ENCODE measurements around the gene LBHD2. TPM values are rescaled to one million over a fixed set of nuclear protein-coding genes. Genes with fewer than 3 reads are reported as not detected.

LBHD2 gene
- total RNA-seq, 1 donor from 2014 or later: not detected

DNA sequence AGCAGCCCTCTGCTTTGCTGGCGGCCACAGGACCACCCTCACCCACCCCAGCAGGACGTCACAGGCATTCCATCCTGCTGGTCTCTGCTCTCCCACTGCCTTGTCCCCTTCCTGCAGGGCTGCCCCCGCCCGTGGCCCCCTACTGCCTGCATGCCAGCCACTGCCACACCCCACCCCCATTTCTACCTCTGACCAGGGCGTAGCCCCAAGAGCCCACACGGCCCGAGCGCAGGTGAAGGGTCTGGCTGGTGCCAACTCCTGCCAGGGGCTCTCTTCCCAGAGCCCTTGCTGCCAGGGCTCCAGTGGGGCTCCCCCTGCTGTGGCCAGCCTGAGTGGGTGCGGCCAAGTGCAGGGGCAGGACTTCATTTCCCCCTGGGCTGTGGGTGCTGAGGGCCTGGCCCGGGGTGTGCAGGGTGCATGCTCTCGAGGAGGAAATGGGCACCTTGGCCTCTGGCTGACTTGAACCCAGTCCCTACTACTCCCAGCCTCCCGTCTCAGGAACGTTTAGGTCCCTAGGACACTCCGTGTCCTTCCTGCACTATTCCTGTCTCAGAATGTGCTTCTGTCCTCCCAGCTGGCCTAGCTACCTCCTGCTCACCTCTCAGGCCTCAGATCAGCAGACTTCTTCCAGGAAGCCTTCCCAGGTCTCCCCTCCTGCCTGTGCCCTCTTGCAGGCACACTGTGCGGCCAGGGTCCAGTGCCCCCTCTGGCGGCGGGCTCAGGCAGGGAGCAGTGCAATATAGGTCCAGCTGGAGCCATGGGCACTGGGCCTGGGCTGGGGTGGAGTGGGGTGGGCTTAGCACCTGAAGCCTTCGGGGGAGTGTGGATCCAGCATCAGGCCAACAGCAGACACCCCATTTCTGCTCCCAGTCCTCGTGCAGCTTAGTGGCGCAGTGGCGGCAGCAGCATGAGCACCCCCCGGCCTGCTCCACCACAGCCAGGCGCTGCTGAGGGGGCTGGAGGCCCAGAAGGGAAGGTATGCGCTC is 1.4 kb downstream of the LBHD2 start:
- no peak overlapping the region for H3K27ac ChIP-seq
- TF ChIP-seq CTCF (IDR thresholded peaks at IDR 0.05): no peak
- H3K9me3 ChIP-seq: no peaks in the 10 kb centered on the region
- intact Hi-C loops (cut with DNase I): loop anchor here (10.0 kb wide), 1 partner anchor 199 kb away; no protein-coding TSS in a partner anchor
- ATAC-seq (no peak), DNase-seq (no peak)
- no peaks in the 10 kb centered on the region for H3K36me3 ChIP-seq
- peaks cover 28% of the 10 kb centered on the region for H3K27me3 ChIP-seq
- H3K4me1 ChIP-seq: no peaks in the 10 kb centered on the region
- no peak overlapping the region for H3K4me3 ChIP-seq

GRCh38 chr14:103086771-103087342 is 2.8 kb downstream of the LBHD2 start:
- H3K27me3 ChIP-seq: peaks cover 28% of the 10 kb centered on the region
- no peak overlapping the region for H3K27ac ChIP-seq
- H3K36me3 ChIP-seq: no peaks in the 10 kb centered on the region
- no peak for ATAC-seq
- no peak for TF ChIP-seq CTCF (IDR thresholded peaks at IDR 0.05)
- DNase-seq: no peak
- intact Hi-C loops (cut with DNase I): loop anchor here (10.0 kb wide), 1 partner anchor 198 kb away; no protein-coding TSS in a partner anchor
- H3K4me3 ChIP-seq: no peak overlapping the region
- H3K9me3 ChIP-seq: no peaks in the 10 kb centered on the region
- peaks cover 4% of the 10 kb centered on the region for H3K4me1 ChIP-seq

DNA sequence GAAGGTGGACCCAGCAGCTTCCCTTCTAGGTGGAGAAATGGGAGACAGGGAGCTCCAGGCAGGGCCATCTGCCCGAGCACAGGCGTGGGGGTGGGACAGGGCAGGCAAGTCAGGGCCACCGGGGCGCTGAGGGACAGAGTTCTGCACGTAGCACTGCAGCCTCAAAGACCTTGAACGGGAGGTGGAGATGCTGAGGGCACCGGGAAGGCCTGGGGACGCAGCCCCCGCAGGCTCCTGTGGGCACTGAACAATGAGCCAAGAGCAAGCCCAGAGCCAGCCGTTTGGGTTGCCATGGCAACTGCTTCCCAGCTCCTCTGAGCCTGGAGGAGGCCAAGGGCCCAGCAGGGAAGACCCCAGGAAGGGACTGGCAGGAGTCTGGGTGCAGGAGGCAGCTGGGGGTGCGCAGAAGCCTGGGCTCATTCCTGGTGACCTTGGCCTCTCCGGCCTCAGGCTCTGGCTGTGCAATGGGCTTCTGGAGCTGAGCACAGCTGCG is 3.4 kb downstream of the LBHD2 start:
- intact Hi-C loops (cut with DNase I): loop anchor here (10.0 kb wide), 1 partner anchor 197 kb away; no protein-coding TSS in a partner anchor
- Histone ChIP-seq H3K9me3 (no peaks in the 10 kb centered on the region), H3K27me3 (peaks cover 28% of the 10 kb centered on the region), H3K27ac (no peak overlapping the region), H3K36me3 (no peaks in the 10 kb centered on the region), H3K4me1 (peaks cover 4% of the 10 kb centered on the region), H3K4me3 (no peak overlapping the region)
- ATAC-seq (no peak), DNase-seq (no peak)
- no peak for TF ChIP-seq CTCF (IDR thresholded peaks at IDR 0.05)

DNA sequence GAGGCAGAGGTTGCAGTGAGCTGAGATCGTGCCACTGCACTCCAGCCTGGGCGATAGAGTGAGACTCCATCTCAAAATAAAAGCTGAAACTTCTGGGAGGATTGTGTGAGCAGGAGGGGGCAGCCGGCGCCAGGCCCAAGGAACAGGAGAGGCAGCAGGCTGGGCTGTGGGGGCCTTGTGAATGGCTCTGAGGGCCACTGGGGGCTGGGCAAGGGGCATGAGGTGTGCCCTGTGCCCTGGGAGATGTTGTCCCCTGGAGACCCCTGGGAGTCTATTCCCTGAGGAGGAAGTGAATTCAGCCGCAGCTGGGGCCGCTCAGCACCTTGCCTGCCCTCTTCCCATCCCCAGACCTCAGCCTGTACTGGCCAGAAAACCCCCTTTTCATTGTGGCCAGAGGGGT is 4.9 kb downstream of the LBHD2 start:
- H3K4me3 ChIP-seq: no peak overlapping the region
- DNase-seq (no peak), ATAC-seq (no peak)
- no peak for TF ChIP-seq CTCF (IDR thresholded peaks at IDR 0.05)
- peaks cover 4% of the 10 kb centered on the region for H3K4me1 ChIP-seq
- H3K27me3 ChIP-seq: peaks cover 26% of the 10 kb centered on the region
- intact Hi-C loops (cut with DNase I): loop anchor here (10.0 kb wide), 1 partner anchor 196 kb away; no protein-coding TSS in a partner anchor
- no peak overlapping the region for H3K27ac ChIP-seq
- H3K9me3 ChIP-seq: no peaks in the 10 kb centered on the region
- no peaks in the 10 kb centered on the region for H3K36me3 ChIP-seq

DNA sequence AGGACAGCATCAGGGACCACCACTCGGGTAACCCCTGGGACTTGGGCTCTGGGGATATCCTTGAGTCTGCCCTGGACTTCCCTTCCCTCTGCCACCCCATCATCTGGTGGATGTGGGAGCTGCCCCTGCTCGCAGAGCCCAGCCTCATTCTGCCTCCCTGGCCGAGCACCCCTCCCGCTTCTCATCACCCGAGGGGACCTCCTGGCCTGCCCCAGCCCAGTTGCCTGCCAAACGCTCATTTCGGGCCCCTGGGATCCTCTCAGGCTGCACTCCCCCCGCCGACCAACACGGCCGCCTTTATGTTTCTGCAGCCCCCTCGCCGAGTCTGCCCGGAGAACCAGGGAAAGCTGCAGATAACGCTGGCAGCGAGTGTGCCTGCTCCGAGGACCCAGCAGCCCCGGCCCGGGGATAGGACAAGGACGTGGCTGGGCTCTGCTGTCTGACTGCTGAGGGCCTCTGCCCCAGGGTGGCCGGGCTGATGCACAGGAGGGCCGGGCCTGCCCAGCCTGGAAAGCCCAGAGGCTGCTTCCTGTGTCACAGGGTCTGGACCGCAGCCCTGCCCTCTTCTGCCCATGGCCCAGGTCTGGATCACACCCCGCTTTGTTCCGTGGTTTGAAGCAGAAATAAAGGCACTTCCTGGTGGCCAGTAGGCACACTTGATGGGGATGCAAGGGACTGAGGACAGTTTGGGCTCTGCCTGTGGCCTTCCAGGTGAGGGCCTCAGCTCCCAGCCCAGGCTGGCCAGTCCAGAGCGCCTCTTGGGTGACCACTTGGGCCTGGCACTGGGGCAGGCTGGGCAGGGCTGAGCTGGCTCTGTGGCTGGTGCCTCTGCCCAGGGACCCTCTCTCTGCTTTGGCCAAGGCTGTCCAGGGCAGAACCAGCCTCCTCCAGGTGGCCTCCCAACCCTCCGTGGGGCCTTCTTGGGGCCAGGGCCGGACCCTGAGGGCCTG is 5.7 kb downstream of the LBHD2 start:
- no peak for ATAC-seq

More for the DNA sequence above, 5.7 kb downstream of the LBHD2 start:
- peaks cover 7% of the 10 kb centered on the region for H3K4me1 ChIP-seq
- H3K9me3 ChIP-seq: no peaks in the 10 kb centered on the region
- DNase-seq: no peak
- intact Hi-C loops (cut with DNase I): loop anchor here (10.0 kb wide), 1 partner anchor 195 kb away; no protein-coding TSS in a partner anchor
- H3K27ac ChIP-seq: no peak overlapping the region
- no peaks in the 10 kb centered on the region for H3K36me3 ChIP-seq
- H3K4me3 ChIP-seq: no peak overlapping the region
- H3K27me3 ChIP-seq: peaks cover 19% of the 10 kb centered on the region
- TF ChIP-seq CTCF (IDR thresholded peaks at IDR 0.05): no peak

Measured in upper lobe of right lung (tissue), 1 donor.